Fibroblast of the aortic adventitia (primary cell): Measurements from ENCODE around the gene NHLRC2. TPM values are rescaled to one million over a fixed set of nuclear protein-coding genes. Genes with fewer than 3 reads are reported as not detected.

Experiments used
- DNase-seq: peaks from one replicate; pipeline ENCODE4 v3.0.0-alpha.2; 2010; ENCODE audit warnings: low read depth
- H3K4me3 ChIP-seq: 2 replicates; pipeline ENCODE4 v1.5.1; 2011; ENCODE audit warnings: low read depth, mild to moderate bottlenecking, control low read depth, low read length, moderate library complexity
- CTCF ChIP-seq: IDR thresholded peaks from 2 replicates; pipeline ENCODE4 v1.5.1; 2011; ENCODE audit warnings: mild to moderate bottlenecking, low read length, control low read depth, inconsistent platforms; ENCODE audit not compliant: insufficient read depth
- total RNA-seq: library from RNA; depleted of rRNA; stranded (reverse); fragments of >200 nt; gene quantifications from 2 replicates; pipeline ENCODE4 v1.2.3, GENCODE V29; 2012; ENCODE audit warnings: low replicate concordance

NHLRC2 gene
- total RNA-seq, 1 donor: 26.3 TPM

GRCh38 chr10:113922787-113923570 is 68.5 kb downstream of the NHLRC2 start:
- TF ChIP-seq CTCF: no peak
- DNase-seq: no peak
- no peak overlapping the region for H3K4me3 ChIP-seq

DNA sequence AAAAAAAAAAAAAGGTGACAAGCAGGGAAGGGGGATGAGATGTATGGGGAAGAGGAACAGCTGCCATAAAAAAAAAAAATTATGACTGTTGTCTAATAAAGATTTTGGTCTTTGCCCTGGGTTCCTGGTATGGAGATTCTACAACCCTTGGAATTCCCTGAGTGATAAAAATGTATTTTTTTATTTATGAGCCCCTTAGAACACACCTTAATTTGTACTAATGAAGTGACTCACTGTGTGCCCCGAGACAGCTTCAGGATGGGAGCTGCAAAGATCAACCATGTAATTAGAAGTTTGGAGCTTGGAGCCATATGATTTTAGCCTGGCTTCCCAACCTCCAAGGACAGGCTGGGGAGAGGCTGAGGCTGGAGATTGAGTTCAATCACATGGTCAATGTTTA is 69.7 kb downstream of the NHLRC2 start:
- TF ChIP-seq CTCF: no peak
- no peak overlapping the region for H3K4me3 ChIP-seq
- no peak for DNase-seq

GRCh38 chr10:113924664-113925063 is 70.2 kb downstream of the NHLRC2 start:
- no peak for TF ChIP-seq CTCF
- H3K4me3 ChIP-seq: no peak overlapping the region
- DNase-seq: no peak

- DNase-seq: no peak
- H3K4me3 ChIP-seq: no peak overlapping the region
- TF ChIP-seq CTCF: no peak
These were observed 73.0 kb downstream of the NHLRC2 start for GRCh38 chr10:113927440-113927839.

DNA sequence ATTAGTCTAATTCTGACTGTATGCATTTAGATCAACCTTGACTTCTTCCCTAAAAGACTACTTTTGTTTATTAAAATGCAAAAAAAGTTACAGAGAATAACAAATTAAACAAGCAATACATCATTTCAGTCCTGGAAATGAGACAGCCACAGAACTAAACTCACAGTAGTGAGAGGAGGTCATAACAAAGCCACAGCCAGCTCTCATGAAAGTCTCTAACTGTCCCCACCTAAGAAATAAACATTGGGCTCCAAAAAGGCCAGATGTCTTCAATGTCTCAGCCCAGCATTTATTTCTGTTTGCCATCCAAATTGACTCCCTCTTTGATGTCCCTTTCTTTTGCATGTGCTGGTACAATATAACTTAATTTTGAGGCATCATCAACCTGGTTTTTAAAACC is 74.4 kb downstream of the NHLRC2 start:
- TF ChIP-seq CTCF: no peak
- DNase-seq: no peak
- H3K4me3 ChIP-seq: no peak overlapping the region

GRCh38 chr10:113929522-113929921 is 75.1 kb downstream of the NHLRC2 start:
- TF ChIP-seq CTCF: no peak
- no peak for DNase-seq
- no peak overlapping the region for H3K4me3 ChIP-seq
